Parathyroid adenoma (tissue), 2 donors: ENCODE measurements around the gene SPA17.

Source experiments
- H2AFZ ChIP-seq: fragments of 300-600 bp; sonication (generic); one replicate; pipeline ENCODE4 v1.7.0; 2017; ENCODE audit warnings: antibody characterized with exemption, mild to moderate bottlenecking
- H3K27ac ChIP-seq: fragments of 300-600 bp; sonication (generic); one replicate; pipeline ENCODE4 v1.7.0; 2017
- H3K27me3 ChIP-seq: fragments of 300-600 bp; sonication (generic); one replicate; pipeline ENCODE4 v1.7.0; 2017; ENCODE audit warnings: low read length; ENCODE audit not compliant: control insufficient read depth, insufficient read depth
- H3K36me3 ChIP-seq: fragments of 300-600 bp; sonication (generic); one replicate; pipeline ENCODE4 v1.7.0; 2017; ENCODE audit warnings: low read length; ENCODE audit not compliant: control insufficient read depth, insufficient read depth
- H3K4me1 ChIP-seq: fragments of 300-600 bp; sonication (generic); one replicate; pipeline ENCODE4 v1.7.0; 2017; ENCODE audit warnings: control low read depth
- H3K4me2 ChIP-seq: fragments of 300-600 bp; sonication (generic); one replicate; pipeline ENCODE4 v1.7.0; 2017; ENCODE audit warnings: low read length
- H3K4me3 ChIP-seq: fragments of 300-600 bp; sonication (generic); one replicate; pipeline ENCODE4 v1.7.0; 2017; ENCODE audit warnings: low read depth, low read length
- H3K79me2 ChIP-seq: fragments of 300-600 bp; sonication (generic); one replicate; pipeline ENCODE4 v1.7.0; 2017; ENCODE audit warnings: control low read depth
- H3K9ac ChIP-seq: fragments of 300-600 bp; sonication (generic); one replicate; pipeline ENCODE4 v1.7.0; 2017; ENCODE audit warnings: mild to moderate bottlenecking
- H3K9me3 ChIP-seq: fragments of 300-600 bp; sonication (generic); one replicate; pipeline ENCODE4 v1.7.0; 2017; ENCODE audit warnings: low read length; ENCODE audit not compliant: control insufficient read depth
- CTCF ChIP-seq: fragments of 300-600 bp; sonication (generic); IDR thresholded peaks from one replicate; pipeline ENCODE4 v1.7.0; 2017; ENCODE audit warnings: antibody characterized with exemption, mild to moderate bottlenecking
- donor health status: primary hyperparathyroidism.

The SPA17 gene

DNA sequence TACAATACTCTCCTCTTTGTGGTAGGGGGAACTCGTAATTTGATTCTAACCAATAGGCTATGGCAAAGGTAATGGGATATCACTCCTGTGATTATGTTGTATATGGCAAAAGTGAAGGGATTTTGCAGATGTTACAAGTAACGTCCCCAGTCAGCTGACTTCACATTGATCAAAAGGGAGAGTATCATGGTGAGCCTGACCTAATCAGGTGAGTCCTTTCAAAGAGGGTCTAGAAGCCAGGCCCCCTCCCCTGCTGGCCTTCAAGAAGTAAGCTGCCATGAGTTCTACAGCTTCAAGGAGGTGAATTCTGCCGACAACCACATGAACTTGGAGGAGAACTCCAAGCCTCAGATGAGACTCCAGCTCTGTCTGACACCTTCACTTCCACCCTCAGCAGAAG is 31.1 kb upstream of the SPA17 start:
- no peak overlapping the region for H3K9ac ChIP-seq
- H3K27ac ChIP-seq: no peak overlapping the region
- H3K4me1 ChIP-seq: no peaks in the 10 kb centered on the region
- no peaks in the 10 kb centered on the region for H3K27me3 ChIP-seq
- no peaks in the 10 kb centered on the region for H3K36me3 ChIP-seq
- H3K4me3 ChIP-seq: no peak overlapping the region
- no peak for TF ChIP-seq CTCF
- no peak overlapping the region for H2AFZ ChIP-seq
- no peak overlapping the region for H3K4me2 ChIP-seq
- no peaks in the 10 kb centered on the region for H3K9me3 ChIP-seq
- H3K79me2 ChIP-seq: no peaks in the 10 kb centered on the region

GRCh38 chr11:124643042-124643604 is 30.6 kb upstream of the SPA17 start:
- Histone ChIP-seq H3K4me1 (no peaks in the 10 kb centered on the region), H3K27ac (no peak overlapping the region), H2AFZ (no peak overlapping the region), H3K4me2 (no peak overlapping the region), H3K79me2 (no peaks in the 10 kb centered on the region), H3K9me3 (no peaks in the 10 kb centered on the region), H3K9ac (no peak overlapping the region), H3K27me3 (no peaks in the 10 kb centered on the region), H3K4me3 (no peak overlapping the region), H3K36me3 (no peaks in the 10 kb centered on the region)
- TF ChIP-seq CTCF: no peak

DNA sequence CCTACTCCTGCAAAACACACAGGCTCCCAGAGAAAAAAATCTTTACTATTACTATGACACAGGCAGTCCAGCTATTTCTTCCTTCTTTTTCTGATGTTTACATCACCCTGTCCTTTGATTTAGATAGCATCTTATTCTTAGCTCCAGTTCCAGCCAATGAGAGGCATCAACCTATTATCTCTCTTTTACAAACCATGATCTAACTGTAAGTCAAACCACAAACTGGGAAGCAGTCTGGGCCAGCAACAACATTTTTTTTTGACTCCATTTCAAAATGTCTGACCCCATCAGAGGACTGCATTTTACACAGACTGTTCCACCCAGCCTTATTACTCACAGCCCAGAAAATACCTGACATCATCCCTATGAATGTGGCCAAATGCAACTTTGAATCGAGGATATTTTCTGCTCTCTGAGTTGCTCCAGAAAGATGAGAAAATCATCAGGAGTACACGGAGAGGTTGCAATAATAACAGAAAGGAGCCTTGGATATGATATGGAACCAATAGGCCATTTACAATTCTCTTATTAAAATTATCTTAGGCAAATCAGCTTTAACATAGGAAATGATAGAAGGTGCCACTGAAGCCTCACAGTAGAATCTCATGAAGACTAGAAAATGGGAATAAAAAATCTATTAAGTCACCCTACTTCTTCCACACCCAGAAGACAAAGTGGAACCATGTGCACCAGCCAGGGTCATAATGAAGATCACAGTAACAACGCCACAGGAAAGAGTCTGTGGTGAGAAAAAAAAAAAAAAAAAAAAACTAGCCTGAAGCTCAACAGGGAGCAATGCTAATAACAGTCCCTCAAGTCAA is 29.9 kb upstream of the SPA17 start:
- no peak overlapping the region for H3K9ac ChIP-seq
- no peak overlapping the region for H2AFZ ChIP-seq
- H3K9me3 ChIP-seq: no peaks in the 10 kb centered on the region
- no peaks in the 10 kb centered on the region for H3K79me2 ChIP-seq
- no peak overlapping the region for H3K4me3 ChIP-seq
- H3K4me1 ChIP-seq: no peaks in the 10 kb centered on the region
- H3K36me3 ChIP-seq: no peaks in the 10 kb centered on the region
- no peak overlapping the region for H3K27ac ChIP-seq
- no peak for TF ChIP-seq CTCF
- H3K27me3 ChIP-seq: no peaks in the 10 kb centered on the region
- no peak overlapping the region for H3K4me2 ChIP-seq

- H3K4me3 ChIP-seq: no peak overlapping the region
- H3K9ac ChIP-seq: no peak overlapping the region
- H3K79me2 ChIP-seq: no peaks in the 10 kb centered on the region
- no peaks in the 10 kb centered on the region for H3K4me1 ChIP-seq
- H3K27me3 ChIP-seq: no peaks in the 10 kb centered on the region
- peak; percentile 64 for TF ChIP-seq CTCF
- peak overlapping the region; percentile 11 for H3K4me2 ChIP-seq
- H2AFZ ChIP-seq: peak overlapping the region; percentile 43
- H3K9me3 ChIP-seq: no peaks in the 10 kb centered on the region
- H3K36me3 ChIP-seq: no peaks in the 10 kb centered on the region
- no peak overlapping the region for H3K27ac ChIP-seq
Measured at GRCh38 chr11:124644426-124645280, 29.1 kb upstream of the SPA17 start.
